Measurements from ENCODE around the gene APEX1.
"Not testable (repeated sequence)": the region's sequence is repeated elsewhere in the genome, so short reads cannot be mapped to it uniquely, and the experiment has no call there.

The APEX1 gene

GRCh38 chr14:20435582-20436362 lies 19.3 kb upstream of the APEX1 start, which contains the start of gene KLHL33:
TSS of gene KLHL33 (minus strand) at chr14:20436166. CDS start at chr14:20435811, 355 bp downstream.
- no peak for DNase-seq (ENCODE audit: low read depth in 2 of 2)

- DNase-seq (ENCODE audit: low read depth in 2 of 2), result no peak
Observed at GRCh38 chr14:20436363-20436755, 18.7 kb upstream of the APEX1 start.

GRCh38 chr14:20438664-20439063 lies 16.4 kb upstream of the APEX1 start:
- no peak for DNase-seq (ENCODE audit: low read depth in 2 of 2)

- DNase-seq (ENCODE audit: low read depth in 2 of 2), result no peak
Observed at GRCh38 chr14:20440465-20440864, 14.6 kb upstream of the APEX1 start.

- DNase-seq (ENCODE audit: low read depth in 2 of 2), result no peak
Observed at GRCh38 chr14:20440882-20441281, 14.1 kb upstream of the APEX1 start.

GRCh38 chr14:20441461-20441860 lies 13.6 kb upstream of the APEX1 start:
- no peak for DNase-seq (ENCODE audit: low read depth in 2 of 2)

- DNase-seq (ENCODE audit: low read depth in 2 of 2), result not testable (repeated sequence)
Observed at GRCh38 chr14:20443650-20444049, 11.4 kb upstream of the APEX1 start.

GRCh38 chr14:20446889-20447288 lies 8.1 kb upstream of the APEX1 start:
- no peak for DNase-seq (ENCODE audit: low read depth in 2 of 2)

GRCh38 chr14:20452831-20453230 lies 2.2 kb upstream of the APEX1 start:
- not testable (repeated sequence) for DNase-seq (ENCODE audit: low read depth in 2 of 2)

- DNase-seq (ENCODE audit: low read depth in 2 of 2), result no peak
Observed at GRCh38 chr14:20455355-20456300, 602 bp downstream of the APEX1 start.

GRCh38 chr14:20456971-20457370 lies 1.9 kb downstream of the APEX1 start:
- no peak for DNase-seq (ENCODE audit: low read depth in 2 of 2)

GRCh38 chr14:20458031-20458789 lies 3.2 kb downstream of the APEX1 start:
- no peak for DNase-seq (ENCODE audit: low read depth in 2 of 2)

- peak; percentile 8 to 30 for DNase-seq (ENCODE audit: low read depth in 2 of 2)
Observed at GRCh38 chr14:20460458-20461224, 5.6 kb downstream of the APEX1 start.

GRCh38 chr14:20461225-20462141 lies 6.5 kb downstream of the APEX1 start, which contains the start of gene PIP4P1:
TSS of gene PIP4P1 (minus strand) at chr14:20461434. CDS start at chr14:20461325, 109 bp downstream.
- DNase-seq (ENCODE audit: low read depth in 2 of 2), result peak; percentile 95

GRCh38 chr14:20468764-20469241 lies 13.8 kb downstream of the APEX1 start:
- DNase-seq (ENCODE audit: low read depth in 2 of 2), result no peak

- peak; percentile 61 to 71 for DNase-seq (ENCODE audit: low read depth in 2 of 2)
Observed at GRCh38 chr14:20469242-20469889, 14.3 kb downstream of the APEX1 start, which contains the start of gene PNP. TSS of gene PNP (plus strand) at chr14:20469406. CDS start at chr14:20469525, 119 bp downstream.

GRCh38 chr14:20469890-20470602 lies 15.0 kb downstream of the APEX1 start:
- DNase-seq (ENCODE audit: low read depth in 2 of 2), result peak; percentile 16 to 17

GRCh38 chr14:20470603-20470901 lies 15.5 kb downstream of the APEX1 start:
- no peak for DNase-seq (ENCODE audit: low read depth in 2 of 2)

All from stimulated activated CD8-positive, alpha-beta memory T cell treated with anti-CD3 and anti-CD28 coated beads, Interleukin-7, amount 100 ng/mL, for 1 hour (primary cell).